Retinal pigment epithelial cell (primary cell): ENCODE measurements around the gene HDGF.

ENCODE experiments used
- DNase-seq: peaks from one replicate; pipeline ENCODE4 v3.0.0-alpha.2; 2010; ENCODE audit warnings: low read depth
- H3K4me3 ChIP-seq: 2 replicates; pipeline ENCODE4 v1.5.1; 2011; ENCODE audit warnings: mild to moderate bottlenecking, low read length, control low read depth, moderate library complexity
- TF ChIP-seq, protein P1 (sequence below): conservative IDR thresholded peaks from 2 replicates; pipeline ENCODE4 v1.5.1; 2011; ENCODE audit warnings: low read depth, low read length, control low read depth, inconsistent platforms

Gene HDGF

DNA sequence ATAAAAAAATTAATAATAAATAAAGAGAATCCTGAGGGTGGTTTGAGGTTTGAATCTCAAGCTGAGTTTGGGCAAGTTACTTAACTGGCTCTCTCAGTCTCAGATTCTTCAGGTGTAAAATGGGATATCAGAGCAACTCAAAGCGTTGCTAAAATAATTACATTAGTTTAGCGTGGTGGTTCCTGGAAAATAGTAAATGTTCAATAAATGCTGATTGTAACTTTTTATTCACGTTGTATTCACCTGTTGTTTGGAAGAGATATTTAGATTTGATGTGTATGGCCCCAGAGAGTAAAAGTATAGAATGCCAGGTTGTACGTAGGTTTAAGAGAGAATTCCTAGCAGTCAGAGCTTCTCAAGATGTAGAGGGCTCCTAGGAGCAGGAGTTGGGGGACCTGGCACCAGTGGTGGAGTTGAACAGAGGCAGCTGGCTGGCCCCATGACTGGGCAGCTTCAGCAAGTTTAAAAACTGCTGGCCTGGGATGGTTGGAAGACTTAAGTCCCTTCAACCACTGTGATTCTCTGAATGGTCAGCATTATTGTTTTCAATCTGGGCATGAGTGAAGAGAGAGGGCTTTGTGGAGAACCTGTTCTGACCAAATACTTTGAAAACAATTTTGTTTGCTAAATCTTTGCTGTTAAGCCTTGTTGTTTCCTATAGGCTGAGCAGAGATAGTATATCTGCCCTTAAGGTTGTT, 38.3 kb upstream of the HDGF start:
- no peak for DNase-seq
- H3K4me3 ChIP-seq = no peak overlapping the region
- TF ChIP-seq, protein P1, sequence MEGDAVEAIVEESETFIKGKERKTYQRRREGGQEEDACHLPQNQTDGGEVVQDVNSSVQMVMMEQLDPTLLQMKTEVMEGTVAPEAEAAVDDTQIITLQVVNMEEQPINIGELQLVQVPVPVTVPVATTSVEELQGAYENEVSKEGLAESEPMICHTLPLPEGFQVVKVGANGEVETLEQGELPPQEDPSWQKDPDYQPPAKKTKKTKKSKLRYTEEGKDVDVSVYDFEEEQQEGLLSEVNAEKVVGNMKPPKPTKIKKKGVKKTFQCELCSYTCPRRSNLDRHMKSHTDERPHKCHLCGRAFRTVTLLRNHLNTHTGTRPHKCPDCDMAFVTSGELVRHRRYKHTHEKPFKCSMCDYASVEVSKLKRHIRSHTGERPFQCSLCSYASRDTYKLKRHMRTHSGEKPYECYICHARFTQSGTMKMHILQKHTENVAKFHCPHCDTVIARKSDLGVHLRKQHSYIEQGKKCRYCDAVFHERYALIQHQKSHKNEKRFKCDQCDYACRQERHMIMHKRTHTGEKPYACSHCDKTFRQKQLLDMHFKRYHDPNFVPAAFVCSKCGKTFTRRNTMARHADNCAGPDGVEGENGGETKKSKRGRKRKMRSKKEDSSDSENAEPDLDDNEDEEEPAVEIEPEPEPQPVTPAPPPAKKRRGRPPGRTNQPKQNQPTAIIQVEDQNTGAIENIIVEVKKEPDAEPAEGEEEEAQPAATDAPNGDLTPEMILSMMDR = no peak

DNA sequence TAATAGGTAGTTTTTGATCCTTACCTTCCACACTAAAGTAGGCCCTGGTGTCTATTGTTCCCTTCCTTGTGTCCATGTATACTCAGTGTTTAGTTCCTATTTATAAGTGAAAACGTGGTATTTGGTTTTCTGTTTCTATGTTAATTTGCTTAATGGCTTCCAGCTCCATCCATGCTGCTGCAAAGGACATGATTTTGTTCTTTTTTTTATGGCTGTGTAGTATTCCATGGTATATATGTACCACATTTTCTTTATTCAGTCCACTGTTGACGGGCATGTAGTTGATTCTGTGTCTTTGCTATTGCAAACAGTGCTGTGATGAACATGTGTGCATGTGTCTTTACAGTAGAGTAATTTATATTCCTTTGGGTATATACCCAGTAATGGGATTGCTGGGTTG, 36.7 kb upstream of the HDGF start:
- H3K4me3 ChIP-seq = no peak overlapping the region

DNA sequence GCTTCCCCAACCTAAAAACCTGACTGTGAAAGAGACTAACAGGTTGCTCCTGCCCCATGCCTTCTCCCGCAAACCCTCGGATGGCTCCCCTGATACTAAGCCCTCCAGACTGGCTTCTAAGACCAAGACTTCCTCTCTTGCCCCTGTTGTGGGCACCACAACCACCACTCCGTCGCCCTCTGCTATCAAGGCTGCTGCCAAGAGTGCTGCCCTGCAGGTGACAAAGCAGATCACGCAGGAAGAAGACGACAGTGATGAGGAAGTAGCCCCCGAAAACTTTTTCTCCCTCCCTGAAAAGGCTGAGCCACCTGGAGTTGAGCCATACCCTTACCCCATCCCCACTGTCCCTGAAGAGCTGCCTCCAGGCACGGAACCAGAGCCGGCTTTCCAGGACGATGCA, 35.2 kb upstream of the HDGF start:
- H3K4me3 ChIP-seq = no peak overlapping the region

More for the DNA sequence above, 36.7 kb upstream of the HDGF start:
- TF ChIP-seq, protein P1 = no peak
- no peak for DNase-seq

DNA sequence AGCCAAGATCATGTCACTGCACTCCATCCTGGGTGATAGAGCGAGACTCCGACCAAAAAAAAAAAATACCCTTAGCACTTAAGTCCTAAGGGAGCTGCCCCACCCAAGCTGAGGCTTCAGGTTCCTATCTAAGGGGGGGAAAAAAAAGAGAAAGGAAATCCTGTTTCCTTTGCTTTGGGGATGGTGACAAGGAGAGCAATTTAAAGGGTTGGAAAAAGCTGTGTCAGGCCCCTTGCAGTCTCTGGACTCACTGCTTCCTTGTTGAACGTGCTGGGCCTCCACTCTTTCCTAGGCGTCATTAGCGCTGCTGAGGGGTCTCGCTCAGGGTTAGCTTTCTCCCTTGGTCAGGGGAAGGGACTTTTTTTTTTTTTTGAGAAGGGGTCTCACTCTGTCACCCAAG, 34.0 kb upstream of the HDGF start:
- TF ChIP-seq, protein P1 = no peak
- no peak overlapping the region for H3K4me3 ChIP-seq
- no peak for DNase-seq

More for the DNA sequence above, 35.2 kb upstream of the HDGF start:
- TF ChIP-seq, protein P1 = no peak
- no peak for DNase-seq

DNA sequence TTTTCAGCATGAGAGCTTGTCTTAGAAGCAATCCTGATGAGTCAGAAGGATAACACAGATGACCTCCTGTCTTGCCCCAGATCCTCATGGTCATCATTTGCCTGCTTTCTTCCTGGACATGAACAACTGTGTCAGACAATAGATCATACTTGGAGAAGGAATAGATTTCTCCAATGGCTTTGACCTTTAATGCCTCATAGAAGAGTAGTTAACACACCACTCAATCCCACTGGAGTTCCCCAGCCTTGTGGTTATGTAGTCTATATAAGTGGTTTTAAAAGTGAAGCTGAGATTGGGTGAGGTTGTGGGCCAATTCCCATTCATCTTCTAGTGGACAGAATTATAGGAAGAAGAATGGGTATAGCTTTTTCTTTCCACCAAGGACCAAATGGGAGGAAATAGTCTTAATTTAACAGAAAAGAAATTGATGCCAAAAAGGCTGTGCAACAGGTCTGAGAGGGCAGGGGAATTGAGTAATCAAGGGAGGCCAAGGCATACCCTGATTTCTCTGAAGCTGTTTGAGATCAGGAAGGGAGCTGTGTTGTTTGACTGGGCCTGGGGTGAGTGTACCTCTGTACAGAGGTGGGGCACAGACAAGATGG, 30.2 kb upstream of the HDGF start:
- no peak for DNase-seq
- TF ChIP-seq, protein P1 = no peak
- H3K4me3 ChIP-seq = no peak overlapping the region

DNA sequence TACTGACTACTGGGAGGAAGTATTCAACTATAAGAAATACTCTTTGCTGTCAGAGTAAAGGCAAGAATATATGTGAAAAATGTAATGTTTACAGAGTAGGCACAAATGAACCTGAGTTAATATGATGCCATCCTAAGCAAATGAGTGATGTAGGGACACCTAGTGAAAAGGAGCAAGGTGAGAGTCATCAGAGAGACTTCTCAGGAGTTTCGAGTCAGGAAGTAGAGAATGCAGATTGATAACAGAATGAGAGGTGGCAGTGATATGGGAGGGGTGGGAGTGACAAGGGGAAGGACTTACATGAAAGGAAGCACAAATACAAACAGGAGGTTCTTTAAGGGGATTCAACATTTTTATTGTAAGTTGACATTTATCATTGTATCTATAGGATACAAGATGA, 26.1 kb upstream of the HDGF start:
- TF ChIP-seq, protein P1 = no peak
- DNase-seq = no peak
- no peak overlapping the region for H3K4me3 ChIP-seq

DNA sequence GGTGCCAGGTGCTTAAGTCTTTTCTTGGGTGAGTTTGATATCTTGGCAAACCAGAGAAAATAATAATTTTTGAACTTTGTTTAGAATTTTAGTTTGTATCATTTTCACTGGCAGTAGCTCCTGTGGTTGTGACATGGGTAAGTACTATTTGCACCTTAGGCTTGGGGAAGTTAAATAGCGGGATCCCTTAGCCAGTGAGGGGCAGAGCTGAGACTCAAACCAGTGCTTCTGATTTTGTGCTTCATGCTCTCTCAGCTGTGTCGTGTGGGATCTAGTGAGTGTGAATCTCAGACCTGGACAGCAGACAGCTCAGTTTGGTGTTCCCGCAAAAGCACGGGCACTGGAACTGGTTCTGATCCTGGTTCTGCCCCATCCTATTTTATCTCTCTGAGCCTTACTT, 25.5 kb upstream of the HDGF start:
- DNase-seq = no peak
- H3K4me3 ChIP-seq = no peak overlapping the region
- TF ChIP-seq, protein P1 = no peak
